Right hindlimb (tissue), 1 donor: Measurements from ENCODE around the gene TUBA1B.

Source experiments
- DNase-seq: peaks from one replicate; pipeline ENCODE4 v3.0.0-alpha.2; 2018

The TUBA1B gene

DNA sequence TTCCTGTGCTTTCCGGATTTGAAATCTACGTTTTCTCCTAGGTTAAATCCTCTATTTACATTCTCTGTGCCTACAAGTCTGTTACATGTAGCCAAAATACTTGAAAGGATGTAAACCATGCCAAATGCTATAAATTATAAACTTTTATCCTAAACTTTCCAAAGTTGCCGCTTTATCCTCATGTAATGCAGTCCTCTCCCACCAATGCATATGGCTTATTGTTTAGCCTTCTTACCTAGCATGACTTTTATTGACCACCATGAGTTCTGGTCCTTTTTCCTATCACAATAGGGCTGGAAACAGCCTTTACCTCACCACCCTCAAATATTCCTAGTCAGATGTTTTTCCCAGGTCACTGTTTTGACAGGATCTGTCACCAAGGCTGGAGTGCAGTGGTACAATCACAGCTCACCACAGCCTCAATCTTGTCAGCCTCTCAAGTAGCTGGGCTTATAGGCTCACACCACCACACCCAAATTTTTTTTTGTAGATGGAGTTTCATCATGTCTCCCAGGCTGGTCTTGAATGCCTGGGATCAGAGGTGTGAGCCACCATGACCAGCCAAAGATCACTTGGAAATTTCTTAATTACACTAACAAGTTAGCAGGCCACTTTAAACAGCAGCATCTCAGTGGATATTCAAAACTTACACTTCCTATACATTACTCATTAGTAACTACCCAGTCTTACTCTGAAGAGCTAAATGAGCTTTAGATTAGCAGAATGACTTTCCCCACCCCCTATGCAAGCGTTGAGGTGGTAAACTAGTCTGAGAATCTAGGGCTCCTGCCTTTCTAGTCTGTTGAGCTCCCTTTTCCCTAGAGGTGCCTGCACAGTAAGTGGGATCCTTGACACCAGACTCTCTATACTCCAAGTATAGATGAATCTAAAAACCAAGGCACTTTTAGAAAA, 4.1 kb downstream of the TUBA1B start:
- no peak for DNase-seq

DNA sequence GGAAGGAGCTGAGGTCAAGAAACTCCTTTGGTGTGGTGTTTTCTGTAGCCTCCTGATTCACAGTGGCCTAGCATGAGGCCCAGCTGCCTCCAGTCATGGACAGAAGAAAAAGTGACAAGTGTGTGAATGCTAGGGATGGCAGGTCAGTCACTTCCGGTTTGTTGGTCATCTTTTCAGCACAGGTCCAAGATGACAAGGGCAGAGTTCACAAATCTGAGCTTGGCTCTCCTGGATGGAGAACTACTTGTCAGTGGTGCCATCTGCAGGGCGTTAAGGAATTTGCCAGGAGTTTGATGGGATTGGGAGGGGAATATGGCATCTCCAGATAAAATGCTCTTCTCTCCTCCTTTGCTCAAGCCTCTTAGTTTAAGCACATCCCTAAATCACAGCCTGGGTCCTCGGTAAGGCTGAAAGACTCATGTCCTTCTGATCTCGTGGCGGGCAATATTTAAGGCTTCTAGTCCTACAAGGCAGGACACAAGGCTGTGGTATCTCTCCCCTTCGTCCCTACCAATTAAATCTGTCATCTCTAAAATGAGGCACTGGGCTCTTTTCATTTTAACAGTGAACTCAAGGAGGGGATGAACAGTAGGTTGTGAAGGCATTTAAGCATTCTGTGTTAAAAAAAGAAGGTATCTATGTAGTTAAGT, 10.0 kb downstream of the TUBA1B start:
- peak; percentile 45 for DNase-seq

DNA sequence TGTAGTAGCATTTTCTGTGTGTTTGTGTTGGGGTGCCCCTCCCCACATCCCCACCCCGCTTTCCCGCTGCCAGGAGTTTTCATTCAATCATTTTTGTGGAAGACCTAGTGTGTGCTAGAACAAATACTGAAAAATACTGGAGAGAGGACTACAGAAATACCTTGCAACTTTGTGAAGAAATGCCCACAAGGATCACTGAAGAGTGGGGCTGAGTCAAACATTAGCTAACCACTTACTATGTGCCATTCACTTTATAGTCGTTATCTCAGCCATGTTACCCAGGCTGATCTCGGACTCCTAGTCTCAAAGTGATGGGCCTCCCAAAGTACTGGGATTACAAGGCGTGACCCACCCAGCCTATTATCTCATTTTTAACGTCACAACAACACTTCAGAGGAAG, 20.0 kb downstream of the TUBA1B start:
- no peak for DNase-seq

- DNase-seq = peak; percentile 98
These were observed 20.6 kb downstream of the TUBA1B start, which contains the start of gene LMBR1L for GRCh38 chr12:49110464-49111155. Gene LMBR1L, minus strand, starts transcription at chr12:49110847. Its CDS starts 292 bp downstream, at chr12:49110555.

DNA sequence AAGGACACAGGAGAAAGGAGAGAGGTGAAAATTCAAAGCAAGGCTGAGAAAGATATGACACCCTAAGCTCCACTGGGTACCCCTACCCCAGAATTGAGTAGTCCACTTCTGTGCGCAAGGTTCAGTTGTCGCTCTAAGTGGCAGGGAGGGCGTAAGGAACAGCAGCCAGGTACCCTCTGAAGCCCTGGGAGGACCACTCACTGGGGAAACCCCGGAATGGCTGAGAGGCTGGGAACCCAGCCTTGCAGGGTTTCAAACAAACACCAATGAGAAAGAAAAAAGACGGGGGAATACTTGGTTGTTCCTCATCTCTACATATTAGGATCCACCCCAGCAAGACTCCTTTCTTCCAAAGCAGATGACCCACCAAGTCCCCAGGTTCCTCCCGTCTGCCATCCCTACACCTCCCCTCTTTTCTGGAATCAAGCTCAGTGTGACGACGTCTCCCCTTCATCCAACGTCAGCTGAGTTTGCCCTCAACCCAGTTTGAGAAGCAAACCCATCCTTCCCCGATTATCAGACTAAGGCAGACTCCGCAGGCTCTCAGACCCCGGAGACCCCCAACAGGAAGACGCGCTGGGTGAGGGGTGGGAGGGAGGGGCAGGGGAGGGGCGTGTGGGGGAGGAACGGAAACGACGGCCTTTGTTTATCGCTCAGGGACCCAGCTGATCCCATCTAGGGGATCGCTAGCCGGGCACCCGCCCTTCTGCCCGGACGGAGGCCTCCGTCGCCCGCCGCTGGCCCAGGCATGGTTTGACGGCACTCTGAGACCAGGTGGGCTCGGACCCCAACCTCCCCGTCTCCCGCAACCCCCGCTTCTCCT, 21.3 kb downstream of the TUBA1B start:
- peak; percentile 65 for DNase-seq

DNA sequence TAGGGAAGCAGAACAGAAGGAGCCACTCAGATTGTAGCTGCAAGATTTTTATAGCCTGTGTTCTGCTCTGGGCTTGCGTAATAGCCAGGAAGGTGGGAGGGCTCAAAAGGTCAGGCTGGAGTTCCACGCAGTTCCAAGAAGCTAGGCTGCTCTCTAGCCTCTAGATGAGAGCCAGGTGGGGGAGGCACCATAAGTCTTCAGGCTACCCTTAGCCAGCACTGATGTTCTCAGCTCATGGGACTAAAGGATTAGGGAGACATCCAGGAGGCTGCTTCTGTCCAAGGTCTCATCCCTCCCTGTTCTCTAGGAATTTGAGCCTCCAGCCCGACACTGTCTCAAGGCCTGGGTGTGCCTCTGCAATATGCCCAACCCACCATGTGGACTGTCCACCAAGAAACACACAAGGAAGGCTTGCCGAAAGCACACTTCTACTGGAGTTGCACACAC, 22.2 kb downstream of the TUBA1B start:
- peak; percentile 45 for DNase-seq

- DNase-seq = peak; percentile 48
These were observed 25.6 kb downstream of the TUBA1B start for GRCh38 chr12:49105504-49106084.

GRCh38 chr12:49104822-49105221, 26.4 kb downstream of the TUBA1B start:
- no peak for DNase-seq

- no peak for DNase-seq
These were observed 30.8 kb downstream of the TUBA1B start for GRCh38 chr12:49100380-49100779.

GRCh38 chr12:49098703-49099102, 32.5 kb downstream of the TUBA1B start:
- DNase-seq = no peak

DNA sequence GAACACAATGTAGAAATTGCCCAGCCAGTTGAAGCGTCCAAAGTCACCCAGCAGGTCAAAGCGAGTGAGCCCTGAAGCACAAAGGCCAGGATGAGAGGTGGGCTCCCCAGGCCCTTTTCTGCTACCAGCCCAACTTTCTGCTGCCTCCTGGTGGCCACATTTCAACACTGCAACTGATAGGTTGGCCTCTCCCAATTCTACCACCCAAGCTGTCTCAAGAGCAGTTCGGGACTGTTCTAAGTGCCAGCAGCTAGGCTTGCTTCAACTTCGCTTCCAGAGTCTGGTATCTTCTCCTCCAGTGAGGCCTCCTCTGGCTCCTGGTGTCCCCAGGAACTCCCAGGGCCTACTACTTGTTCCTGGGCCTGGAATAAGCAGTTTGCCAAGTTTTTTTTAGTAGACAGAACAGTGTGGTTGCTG, 33.2 kb downstream of the TUBA1B start:
- DNase-seq = peak; percentile 45

- no peak for DNase-seq
These were observed 33.8 kb downstream of the TUBA1B start for GRCh38 chr12:49097381-49097780.

DNA sequence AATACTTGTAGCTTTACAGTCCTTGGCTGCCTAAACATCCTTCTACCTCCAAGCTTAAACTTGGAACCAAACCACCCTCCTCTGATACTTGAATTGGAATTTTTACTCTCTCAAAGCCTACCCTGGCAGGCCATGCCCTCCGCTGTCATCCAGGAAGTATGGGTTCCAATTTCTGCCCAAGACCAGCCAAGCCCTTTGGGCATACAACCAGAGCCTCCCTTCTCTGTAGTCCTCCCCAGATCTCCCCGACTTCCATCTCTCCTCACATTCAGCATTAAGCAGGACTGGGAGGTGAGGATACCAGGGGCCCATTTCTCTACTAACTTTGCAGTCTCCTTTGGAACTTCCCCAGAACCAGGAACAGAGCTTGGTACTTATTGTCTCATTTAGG, 36.2 kb downstream of the TUBA1B start:
- no peak for DNase-seq

DNA sequence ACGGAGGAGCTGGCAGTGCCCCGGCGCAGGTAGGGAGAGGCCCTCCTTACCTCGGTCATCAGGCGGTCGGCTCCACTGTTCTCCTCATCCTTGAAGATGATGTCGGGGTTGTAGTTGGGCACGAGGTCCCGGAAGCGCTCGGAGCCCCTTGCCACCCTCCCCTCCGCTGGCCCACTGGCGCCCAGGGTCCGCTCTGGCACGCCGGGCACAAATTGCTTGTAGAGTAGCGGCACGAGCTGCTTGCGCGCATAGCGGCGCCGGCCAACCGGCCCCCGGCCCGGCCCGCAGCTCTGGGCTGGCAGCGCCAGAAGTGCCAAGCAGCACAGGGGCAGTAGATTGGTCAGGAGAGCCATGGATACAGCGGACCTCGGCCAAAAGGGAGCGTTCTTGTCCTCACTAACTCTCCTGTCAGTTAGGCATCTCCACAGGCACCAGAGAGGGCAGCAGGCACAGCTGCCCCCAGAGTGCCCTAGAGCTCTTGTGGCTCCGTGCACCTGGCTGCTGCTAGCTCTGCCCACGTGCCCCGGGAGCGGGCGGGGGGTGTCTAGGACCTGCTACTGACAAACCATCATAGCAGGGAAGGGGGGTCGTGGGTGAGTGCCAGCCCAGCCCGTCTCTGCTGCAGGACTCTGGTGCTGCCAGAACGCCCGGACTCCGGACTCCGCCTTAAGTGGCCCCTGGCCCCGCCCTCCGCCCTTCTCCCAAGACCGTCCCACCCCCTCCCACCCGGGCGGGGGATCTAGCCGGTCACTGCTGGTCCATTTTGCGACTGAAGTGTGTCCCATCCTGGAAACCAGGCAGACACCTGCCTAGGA, 36.8 kb downstream of the TUBA1B start, which contains the start of gene DHH:
TSS of gene DHH (minus strand) at position 642 of the 815 bp plus-strand sequence. CDS start at position 353, 289 bp downstream.
- DNase-seq = peak; percentile 50

GRCh38 chr12:49093792-49094159, 37.4 kb downstream of the TUBA1B start:
- DNase-seq = no peak

- no peak for DNase-seq
These were observed 38.3 kb downstream of the TUBA1B start for GRCh38 chr12:49092816-49093406.

GRCh38 chr12:49092086-49092815, 38.9 kb downstream of the TUBA1B start:
- DNase-seq = peak; percentile 46

- no peak for DNase-seq
These were observed 39.4 kb downstream of the TUBA1B start for GRCh38 chr12:49091836-49092085.

GRCh38 chr12:49091056-49091835, 39.9 kb downstream of the TUBA1B start:
- no peak for DNase-seq
